ENCODE results near the gene FOXN3. TPM values are rescaled to one million over a fixed set of nuclear protein-coding genes. Genes with fewer than 3 reads are reported as not detected.
A peak's percentile ranks its signal among the peaks of the same experiment; 100 is the strongest.

FOXN3 gene
- polyA plus RNA-seq, 1 donor (not counting 4 experiments of a cell fraction or from before 2014, with no cell fraction given) = 10.2 TPM

DNA sequence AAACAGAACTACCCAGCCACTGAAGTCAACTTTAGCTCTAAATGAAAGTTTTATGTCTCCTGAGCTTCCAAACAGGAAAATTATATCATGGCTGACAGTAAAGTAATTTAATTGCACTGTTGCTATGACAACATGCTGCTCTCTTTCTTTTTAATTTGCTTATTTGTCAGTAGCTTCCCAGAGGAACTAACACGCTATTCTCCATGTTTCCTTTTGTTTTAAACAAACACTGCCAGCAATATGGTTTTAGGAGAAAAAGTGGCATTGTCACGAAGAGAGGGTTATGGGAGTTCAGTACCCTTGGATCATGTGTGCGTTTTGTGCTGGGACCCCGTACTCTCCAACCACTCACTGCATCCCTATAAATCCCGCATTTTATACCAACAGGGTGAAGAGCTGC, 1.9 kb downstream of the FOXN3 start:
- FAIRE-seq (no peak), DNase-seq (ENCODE audit: low read depth, low spot score) (no peak)
- H2AFZ ChIP-seq (ENCODE audit: control insufficient read depth, low read length) = no peak overlapping the region
- no peaks in the 10 kb centered on the region for H3K9me1 ChIP-seq (ENCODE audit: control insufficient read depth, extremely low read depth, insufficient read depth, low read length)
- no peaks in the 10 kb centered on the region for H4K20me1 ChIP-seq (ENCODE audit: control insufficient read depth, extremely low read depth, insufficient read depth, low read length)
- peak overlapping the region; percentile 83 for H3K9ac ChIP-seq (ENCODE audit: control insufficient read depth, extremely low read depth, insufficient read depth, low read length)
- dilution Hi-C loops (cut with MboI; ENCODE audit: extremely low pct_ligation_motif_present, low sequenced_read_pairs) = no loop called here
- TF ChIP-seq EZH2 (IDR thresholded peaks at IDR 0.05; ENCODE audit: low read length) = no peak
- TF ChIP-seq, protein P1, sequence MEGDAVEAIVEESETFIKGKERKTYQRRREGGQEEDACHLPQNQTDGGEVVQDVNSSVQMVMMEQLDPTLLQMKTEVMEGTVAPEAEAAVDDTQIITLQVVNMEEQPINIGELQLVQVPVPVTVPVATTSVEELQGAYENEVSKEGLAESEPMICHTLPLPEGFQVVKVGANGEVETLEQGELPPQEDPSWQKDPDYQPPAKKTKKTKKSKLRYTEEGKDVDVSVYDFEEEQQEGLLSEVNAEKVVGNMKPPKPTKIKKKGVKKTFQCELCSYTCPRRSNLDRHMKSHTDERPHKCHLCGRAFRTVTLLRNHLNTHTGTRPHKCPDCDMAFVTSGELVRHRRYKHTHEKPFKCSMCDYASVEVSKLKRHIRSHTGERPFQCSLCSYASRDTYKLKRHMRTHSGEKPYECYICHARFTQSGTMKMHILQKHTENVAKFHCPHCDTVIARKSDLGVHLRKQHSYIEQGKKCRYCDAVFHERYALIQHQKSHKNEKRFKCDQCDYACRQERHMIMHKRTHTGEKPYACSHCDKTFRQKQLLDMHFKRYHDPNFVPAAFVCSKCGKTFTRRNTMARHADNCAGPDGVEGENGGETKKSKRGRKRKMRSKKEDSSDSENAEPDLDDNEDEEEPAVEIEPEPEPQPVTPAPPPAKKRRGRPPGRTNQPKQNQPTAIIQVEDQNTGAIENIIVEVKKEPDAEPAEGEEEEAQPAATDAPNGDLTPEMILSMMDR (optimal IDR thresholded peaks at IDR 0.05 in 1 of 3, IDR thresholded peaks at IDR 0.05 in 1 of 3, conservative IDR thresholded peaks at IDR 0.05 in 1 of 3; ENCODE audit: extremely low read depth in 1 of 3, insufficient read depth in 2 of 3, low read length in 3 of 3) = no peak
- H3K4me1 ChIP-seq (ENCODE audit: control insufficient read depth, extremely low read depth, insufficient read depth, low read length) = peaks cover 18% of the 10 kb centered on the region
- H3K27me3 ChIP-seq (ENCODE audit: control insufficient read depth, extremely low read depth, insufficient read depth, low read length) = no peaks in the 10 kb centered on the region
- H3K4me2 ChIP-seq (ENCODE audit: control insufficient read depth, extremely low read depth, insufficient read depth, low read depth, low read length) = peak overlapping the region; percentile 96
- no peaks in the 10 kb centered on the region for H3K9me3 ChIP-seq (ENCODE audit: control insufficient read depth, low read depth, low read length)
- peaks cover 2% of the 10 kb centered on the region for H3K79me2 ChIP-seq (ENCODE audit: control insufficient read depth, insufficient read depth, low read length)
- peaks cover 0 to 6% of the 10 kb centered on the region in 2 experiments for H3K36me3 ChIP-seq (ENCODE audit: control insufficient read depth in 2 of 2, extremely low read depth in 1 of 2, insufficient read depth in 2 of 2, low read length in 2 of 2)
- H3K4me3 ChIP-seq (ENCODE audit: control insufficient read depth in 2 of 3, extremely low read depth in 1 of 3, insufficient read depth in 2 of 3, low read depth in 1 of 3, low read length in 3 of 3) = peak overlapping the region in 1 of 3 experiments; percentile 24
- H3K27ac ChIP-seq (ENCODE audit: control insufficient read depth, insufficient read depth, low read length) = peak overlapping the region; percentile 13

DNA sequence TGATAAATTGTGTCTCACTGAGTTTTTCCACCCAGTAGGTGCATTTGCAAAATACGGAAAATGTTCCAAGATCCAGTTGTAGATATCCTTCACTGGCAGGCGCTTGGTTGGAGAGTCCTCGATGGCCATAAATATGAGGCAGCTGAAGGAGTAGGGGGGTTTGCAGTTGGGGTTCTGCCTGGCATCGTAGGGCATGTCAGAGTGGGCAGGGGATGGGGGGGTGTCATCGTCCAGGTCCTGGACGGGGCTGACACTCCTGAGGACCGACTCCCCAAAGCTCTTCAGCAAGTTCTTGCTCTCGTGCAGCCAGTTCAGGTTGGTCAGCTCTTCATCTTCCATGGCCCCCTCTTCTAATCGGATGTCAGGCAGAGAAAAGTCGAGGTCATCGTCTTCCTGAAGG, 5.1 kb downstream of the FOXN3 start:
- Histone ChIP-seq H3K79me2 (ENCODE audit: control insufficient read depth, insufficient read depth, low read length) (peaks cover 6% of the 10 kb centered on the region), H3K27ac (ENCODE audit: control insufficient read depth, insufficient read depth, low read length) (no peak overlapping the region), H2AFZ (ENCODE audit: control insufficient read depth, low read length) (no peak overlapping the region), H3K4me1 (ENCODE audit: control insufficient read depth, extremely low read depth, insufficient read depth, low read length) (peaks cover 37% of the 10 kb centered on the region), H3K4me2 (ENCODE audit: control insufficient read depth, extremely low read depth, insufficient read depth, low read depth, low read length) (no peak overlapping the region), H4K20me1 (ENCODE audit: control insufficient read depth, extremely low read depth, insufficient read depth, low read length) (no peaks in the 10 kb centered on the region), H3K9me3 (ENCODE audit: control insufficient read depth, low read depth, low read length) (no peaks in the 10 kb centered on the region), H3K4me3 (ENCODE audit: control insufficient read depth in 2 of 3, extremely low read depth in 1 of 3, insufficient read depth in 2 of 3, low read depth in 1 of 3, low read length in 3 of 3) (no peak overlapping the region), H3K9me1 (ENCODE audit: control insufficient read depth, extremely low read depth, insufficient read depth, low read length) (no peaks in the 10 kb centered on the region), H3K27me3 (ENCODE audit: control insufficient read depth, extremely low read depth, insufficient read depth, low read length) (no peaks in the 10 kb centered on the region), H3K9ac (ENCODE audit: control insufficient read depth, extremely low read depth, insufficient read depth, low read length) (no peak overlapping the region), H3K36me3 (ENCODE audit: control insufficient read depth in 2 of 2, extremely low read depth in 1 of 2, insufficient read depth in 2 of 2, low read length in 2 of 2) (peaks cover 0 to 6% of the 10 kb centered on the region in 2 experiments)
- FAIRE-seq (no peak), DNase-seq (ENCODE audit: low read depth, low spot score) (no peak)
- no peak for TF ChIP-seq EZH2 (IDR thresholded peaks at IDR 0.05; ENCODE audit: low read length)
- TF ChIP-seq, protein P1 (optimal IDR thresholded peaks at IDR 0.05 in 1 of 3, IDR thresholded peaks at IDR 0.05 in 1 of 3, conservative IDR thresholded peaks at IDR 0.05 in 1 of 3; ENCODE audit: extremely low read depth in 1 of 3, insufficient read depth in 2 of 3, low read length in 3 of 3) = no peak
- dilution Hi-C loops (cut with MboI; ENCODE audit: extremely low pct_ligation_motif_present, low sequenced_read_pairs) = no loop called here
